Measurements from ENCODE around the gene ASB10. TPM values are rescaled to one million over a fixed set of nuclear protein-coding genes. Genes with fewer than 3 reads are reported as not detected.

ASB10 gene
- total and polyA plus RNA-seq, 2 of the 8 experiments (the other 6 are each of a cell fraction or from before 2014, with no cell fraction given), result not detected

- Histone ChIP-seq H2BK12ac (ENCODE audit: low read depth, low read length) (no peak overlapping the region), H2BK15ac (ENCODE audit: low read length) (no peak overlapping the region), H3K14ac (ENCODE audit: insufficient read length) (no peak overlapping the region), H3K18ac (ENCODE audit: extremely low read depth, low read length) (no peak overlapping the region), H3K79me2 (ENCODE audit: control insufficient read depth in 1 of 2, insufficient read depth in 2 of 2, low read length in 2 of 2) (no peaks in the 10 kb centered on the region), H4K91ac (replicated peaks; ENCODE audit: insufficient read length, low read length) (no peak overlapping the region), H3K36me3 (ENCODE audit: control insufficient read depth in 2 of 4, insufficient read depth in 4 of 4, low read length in 3 of 4) (peaks cover 0 to 9% (median 3%) of the 10 kb centered on the region in 4 experiments; a peak in 5 of 8 replicates), H2BK5ac (ENCODE audit: low read depth, low read length) (no peak overlapping the region), H4K20me1 (replicated peaks in 1 of 2; ENCODE audit: control insufficient read depth in 1 of 2, insufficient read depth in 2 of 2, low read length in 2 of 2) (peaks cover 7 to 19% of the 10 kb centered on the region in 2 experiments), H3K4me1 (replicated peaks in 1 of 4; ENCODE audit: control insufficient read depth in 3 of 4, insufficient read depth in 4 of 4, low read length in 3 of 4) (peaks cover 7 to 19% (median 14%) of the 10 kb centered on the region in 4 experiments), H3K4me2 (ENCODE audit: insufficient read depth in 1 of 2, low read depth in 2 of 2, low read length in 2 of 2) (no peak overlapping the region), H3K4me3 (ENCODE audit: extremely low read depth in 1 of 4, insufficient read depth in 2 of 4, low read depth in 3 of 4, low read length in 4 of 4) (no peak overlapping the region), H2AFZ (ENCODE audit: low read length) (no peak overlapping the region), H3K9ac (replicated peaks in 1 of 4; ENCODE audit: extremely low read depth in 1 of 4, low read depth in 3 of 4, low read length in 3 of 4) (no peak overlapping the region), H3K9me3 (ENCODE audit: insufficient read depth in 2 of 2, low read depth in 1 of 2, low read length in 1 of 2) (no peaks in the 10 kb centered on the region), H3K23me2 (ENCODE audit: low read depth, low read length) (no peaks in the 10 kb centered on the region; the same call in 1 of the 2 replicates), H3K27ac (ENCODE audit: low read depth, low read length) (no peak overlapping the region), H3K79me1 (ENCODE audit: low read depth, low read length) (no peaks in the 10 kb centered on the region), H3K27me3 (replicated peaks in 1 of 4; ENCODE audit: control insufficient read depth in 3 of 4, extremely low read depth in 1 of 4, insufficient read depth in 3 of 4, low read length in 3 of 4) (peaks cover 0 to 1% (median 0%) of the 10 kb centered on the region in 4 experiments; a peak in 1 of 7 replicates), H2BK20ac (ENCODE audit: low read length) (no peak overlapping the region), H3K23ac (ENCODE audit: insufficient read length) (no peak overlapping the region), H3K4ac (replicated peaks; ENCODE audit: insufficient read length, low read depth, low read length) (no peak overlapping the region), H4K8ac (ENCODE audit: extremely low read depth, insufficient read depth, low read length) (no peak overlapping the region), H4K5ac (ENCODE audit: insufficient read length, low read depth, low read length) (no peak overlapping the region), H2AK5ac (ENCODE audit: low read depth, low read length) (no peak overlapping the region), H2BK120ac (replicated peaks; ENCODE audit: low read depth, low read length) (no peak overlapping the region), H3K56ac (replicated peaks; ENCODE audit: insufficient read length, low read depth, low read length) (no peak overlapping the region)
- 95% methylated on average over 24 of the region's 24 CpGs; no CpG with 5 or more reads in 1 of the 2 experiments for WGBS, 2 experiments (ENCODE audit: extremely low coverage in 1 of 2, insufficient coverage in 1 of 2, insufficient read length in 1 of 2, insufficient replicate concordance in 2 of 2, low coverage in 1 of 2, low lambda C conversion rate in 2 of 2, missing lambda C conversion rate in 1 of 2)
- POLR2A ChIA-PET (ENCODE audit: partially characterized antibody), result interaction anchor here (1.6 kb wide), 1 partner anchor 9 kb away, joined by 4 read pairs; no protein-coding TSS in a partner anchor
- CTCF ChIA-PET (ENCODE audit: partially characterized antibody), result interaction anchor here (0.7 to 18.9 kb wide), 3 partner anchors 7 to 108 kb away, joined by 3 to 197 read pairs (median 4); no protein-coding TSS in a partner anchor
- DNase-seq (ENCODE audit: low read depth in 1 of 2, low spot score in 2 of 2), result no peak
- no peak for FAIRE-seq
- TF ChIP-seq TCF12 (IDR thresholded peaks at IDR 0.05; ENCODE audit: low read depth, low read length) (no peak), KDM1A (IDR thresholded peaks at IDR 0.05; ENCODE audit: borderline replicate concordance, low read length) (no peak), JUN (IDR thresholded peaks at IDR 0.05; ENCODE audit: low read depth, low read length) (no peak), SIN3A (conservative IDR thresholded peaks at IDR 0.05 in 1 of 2, IDR thresholded peaks at IDR 0.05 in 1 of 2; ENCODE audit: low read depth in 1 of 2, low read length in 2 of 2) (no peak), TBP (IDR thresholded peaks at IDR 0.05; ENCODE audit: low read depth, low read length) (no peak), RNF2 (IDR thresholded peaks at IDR 0.05; ENCODE audit: borderline replicate concordance, low read depth, low read length, missing control alignments, poor library complexity, severe bottlenecking) (no peak), CEBPB (IDR thresholded peaks at IDR 0.05; ENCODE audit: low read depth, low read length) (no peak), JUND (IDR thresholded peaks at IDR 0.05; ENCODE audit: low read length) (no peak), EGR1 (IDR thresholded peaks at IDR 0.05; ENCODE audit: borderline replicate concordance, low read depth, low read length) (no peak), CREB1 (IDR thresholded peaks at IDR 0.05) (no peak), CTBP2 (IDR thresholded peaks at IDR 0.05; ENCODE audit: borderline replicate concordance, insufficient read depth, insufficient read length, low read length) (no peak), CBX5 (IDR thresholded peaks at IDR 0.05; ENCODE audit: low read depth, low read length) (no peak)
These were observed 52.9 kb downstream of the ASB10 start for GRCh38 chr7:151133986-151134742.
